ENCODE measurements around the gene SPEG.

DNA sequence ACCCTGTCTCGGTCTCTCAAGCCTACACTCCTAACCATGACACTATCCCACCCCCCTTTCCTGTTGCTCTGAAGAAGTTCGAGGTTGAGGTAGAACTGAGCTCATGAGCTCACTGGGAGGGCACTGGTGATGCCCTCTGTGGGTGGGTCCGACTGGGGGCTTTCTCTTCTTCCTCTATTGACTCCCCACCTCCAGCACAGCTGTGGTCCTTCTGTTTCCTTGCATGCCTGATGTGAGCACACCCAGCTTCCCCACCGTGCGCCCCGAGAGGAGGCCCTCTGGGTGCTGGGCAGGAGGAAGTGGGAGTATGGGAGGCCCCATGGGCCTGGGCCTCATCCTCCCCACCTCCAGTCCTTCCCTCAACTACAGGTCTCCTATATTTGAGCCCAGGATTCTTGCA is 20.9 kb downstream of the SPEG start:
- TF ChIP-seq CTCF (IDR thresholded peaks at IDR 0.05 in 2 of 3, conservative IDR thresholded peaks at IDR 0.05 in 1 of 3; ENCODE audit: borderline replicate concordance in 1 of 3, insufficient read depth in 1 of 3, low read depth in 2 of 3, low read length in 2 of 3) (no peak), TCF7L2 (IDR thresholded peaks at IDR 0.05; ENCODE audit: borderline replicate concordance, extremely low read depth, insufficient read depth, insufficient read length) (no peak), FOSL1 (IDR thresholded peaks at IDR 0.05; ENCODE audit: low read depth) (no peak), EZH2 (IDR thresholded peaks at IDR 0.05) (no peak), SP1 (IDR thresholded peaks at IDR 0.05; ENCODE audit: low read depth) (no peak), CEBPB (IDR thresholded peaks at IDR 0.05; ENCODE audit: low read depth) (no peak), POLR2AphosphoS5 (IDR thresholded peaks at IDR 0.05; ENCODE audit: low read depth, low read length) (no peak), POLR2A (IDR thresholded peaks at IDR 0.05; ENCODE audit: borderline replicate concordance, extremely low read depth, insufficient read depth, insufficient read length) (no peak), EZH2phosphoT487 (IDR thresholded peaks at IDR 0.05; ENCODE audit: borderline replicate concordance) (no peak)
- TF ChIP-seq, protein P1, sequence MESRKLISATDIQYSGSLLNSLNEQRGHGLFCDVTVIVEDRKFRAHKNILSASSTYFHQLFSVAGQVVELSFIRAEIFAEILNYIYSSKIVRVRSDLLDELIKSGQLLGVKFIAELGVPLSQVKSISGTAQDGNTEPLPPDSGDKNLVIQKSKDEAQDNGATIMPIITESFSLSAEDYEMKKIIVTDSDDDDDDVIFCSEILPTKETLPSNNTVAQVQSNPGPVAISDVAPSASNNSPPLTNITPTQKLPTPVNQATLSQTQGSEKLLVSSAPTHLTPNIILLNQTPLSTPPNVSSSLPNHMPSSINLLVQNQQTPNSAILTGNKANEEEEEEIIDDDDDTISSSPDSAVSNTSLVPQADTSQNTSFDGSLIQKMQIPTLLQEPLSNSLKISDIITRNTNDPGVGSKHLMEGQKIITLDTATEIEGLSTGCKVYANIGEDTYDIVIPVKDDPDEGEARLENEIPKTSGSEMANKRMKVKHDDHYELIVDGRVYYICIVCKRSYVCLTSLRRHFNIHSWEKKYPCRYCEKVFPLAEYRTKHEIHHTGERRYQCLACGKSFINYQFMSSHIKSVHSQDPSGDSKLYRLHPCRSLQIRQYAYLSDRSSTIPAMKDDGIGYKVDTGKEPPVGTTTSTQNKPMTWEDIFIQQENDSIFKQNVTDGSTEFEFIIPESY (IDR thresholded peaks at IDR 0.05; ENCODE audit: extremely low read depth, insufficient replicate concordance, low read length): no peak
